ENCODE data around the gene SH2D6.

DNA sequence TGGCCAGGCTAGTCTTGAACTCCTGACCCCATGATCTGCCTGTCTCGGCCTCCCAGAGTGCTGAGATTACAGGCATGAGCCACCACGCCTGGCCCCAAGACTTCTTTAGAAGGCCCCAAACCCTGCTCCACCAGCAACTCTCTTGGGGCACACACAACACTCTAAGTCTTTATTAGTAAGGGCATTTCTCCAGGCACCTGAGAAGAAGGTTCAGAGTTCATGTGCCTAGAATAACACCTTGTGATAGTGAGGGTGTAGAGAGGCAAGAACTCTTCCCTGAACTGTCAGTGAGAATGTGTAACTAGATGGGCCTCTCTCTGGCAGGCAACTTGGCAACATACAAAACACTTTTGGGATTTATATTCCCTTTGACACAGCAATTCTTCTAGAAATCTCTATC is 43.8 kb downstream of the SH2D6 start:
- TF ChIP-seq, protein P1, sequence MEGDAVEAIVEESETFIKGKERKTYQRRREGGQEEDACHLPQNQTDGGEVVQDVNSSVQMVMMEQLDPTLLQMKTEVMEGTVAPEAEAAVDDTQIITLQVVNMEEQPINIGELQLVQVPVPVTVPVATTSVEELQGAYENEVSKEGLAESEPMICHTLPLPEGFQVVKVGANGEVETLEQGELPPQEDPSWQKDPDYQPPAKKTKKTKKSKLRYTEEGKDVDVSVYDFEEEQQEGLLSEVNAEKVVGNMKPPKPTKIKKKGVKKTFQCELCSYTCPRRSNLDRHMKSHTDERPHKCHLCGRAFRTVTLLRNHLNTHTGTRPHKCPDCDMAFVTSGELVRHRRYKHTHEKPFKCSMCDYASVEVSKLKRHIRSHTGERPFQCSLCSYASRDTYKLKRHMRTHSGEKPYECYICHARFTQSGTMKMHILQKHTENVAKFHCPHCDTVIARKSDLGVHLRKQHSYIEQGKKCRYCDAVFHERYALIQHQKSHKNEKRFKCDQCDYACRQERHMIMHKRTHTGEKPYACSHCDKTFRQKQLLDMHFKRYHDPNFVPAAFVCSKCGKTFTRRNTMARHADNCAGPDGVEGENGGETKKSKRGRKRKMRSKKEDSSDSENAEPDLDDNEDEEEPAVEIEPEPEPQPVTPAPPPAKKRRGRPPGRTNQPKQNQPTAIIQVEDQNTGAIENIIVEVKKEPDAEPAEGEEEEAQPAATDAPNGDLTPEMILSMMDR (IDR thresholded peaks at IDR 0.05), result no peak
- TF ChIP-seq EP300 (IDR thresholded peaks at IDR 0.05) (no peak), POLR2A (IDR thresholded peaks at IDR 0.05) (no peak)
